Cardiac muscle cell (in vitro differentiated cells and primary cell): Measurements from ENCODE around the gene LDB2. TPM values are rescaled to one million over a fixed set of nuclear protein-coding genes. Genes with fewer than 3 reads are reported as not detected.

ENCODE experiments used
- DNase-seq, 2 donors: peaks; one replicate each; pipeline versions ENCODE4 v3.0.0 to v3.0.0-alpha.2; 2010 to 2017; ENCODE audit warnings: low read depth in 1 of 2, low spot score in 1 of 2
- H3K27ac ChIP-seq: fragments of 200-600 bp; sonication (generic); 2 replicates; pipeline ENCODE4 v1.5.1; 2016
- H3K27me3 ChIP-seq: fragments of 200-600 bp; sonication (generic); 2 replicates; pipeline ENCODE4 v1.6.0; 2016; ENCODE audit warnings: control low read depth
- H3K36me3 ChIP-seq: fragments of 200-600 bp; sonication (generic); 2 replicates; pipeline ENCODE4 v1.5.1; 2016; ENCODE audit warnings: control low read depth
- H3K4me1 ChIP-seq: fragments of 200-600 bp; sonication (generic); 2 replicates; pipeline ENCODE4 v1.8.1; 2017; ENCODE audit warnings: low read depth, mild to moderate bottlenecking, mixed run types
- H3K4me3 ChIP-seq: fragments of 200-600 bp; sonication (generic); 2 replicates; pipeline ENCODE4 v1.5.1; 2016; ENCODE audit warnings: mild to moderate bottlenecking
- H3K9me3 ChIP-seq: fragments of 200-600 bp; sonication (generic); 2 replicates; pipeline ENCODE4 v1.5.1; 2017; ENCODE audit warnings: low read depth, mild to moderate bottlenecking, control low read depth
- polyA plus RNA-seq: library from polyadenylated mRNA; unstranded; fragments of >200 nt; fragmentation: Nextera tagmentation; extraction: Ambion mirVana; gene quantifications from 2 replicates; pipeline ENCODE4 v1.2.1, GENCODE V29; 2016
- total RNA-seq: library from RNA; depleted of rRNA; stranded (reverse); fragments of >200 nt; gene quantifications from 2 replicates; pipeline ENCODE4 v1.2.3, GENCODE V29; 2016
- TF ChIP-seq, protein P1 (sequence below): IDR thresholded peaks from 2 replicates; pipeline ENCODE4 v1.5.1; 2012; ENCODE audit warnings: low read depth, mild to moderate bottlenecking, low read length

LDB2 gene
- total and polyA plus RNA-seq, 2 experiments from 2014 or later = 10.4 to 12.4 TPM

DNA sequence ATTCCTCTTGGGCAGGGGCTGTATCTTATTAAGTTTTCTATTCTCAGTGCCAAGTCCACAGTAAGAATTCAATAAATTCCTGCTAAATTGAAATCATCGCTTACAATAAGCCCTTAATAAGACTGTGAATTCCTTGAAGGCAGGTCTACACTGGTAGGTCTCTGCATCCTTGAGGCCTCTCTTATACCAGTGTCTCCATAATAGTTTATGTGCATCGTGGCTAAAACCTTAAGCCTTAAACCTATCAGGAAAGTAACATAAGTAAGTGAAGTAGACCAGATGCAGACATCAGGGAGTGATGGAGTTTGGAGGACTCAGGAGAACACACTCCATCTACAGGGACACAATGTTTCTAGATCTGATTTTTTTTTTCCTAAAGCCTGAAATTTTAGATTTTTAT lies 240.3 kb downstream of the LDB2 start:
- H3K27ac ChIP-seq = no peak overlapping the region
- no peaks in the 10 kb centered on the region for H3K36me3 ChIP-seq
- H3K9me3 ChIP-seq = no peaks in the 10 kb centered on the region
- no peak for DNase-seq
- peaks cover 3% of the 10 kb centered on the region for H3K4me1 ChIP-seq
- H3K4me3 ChIP-seq = no peak overlapping the region
- TF ChIP-seq, protein P1, sequence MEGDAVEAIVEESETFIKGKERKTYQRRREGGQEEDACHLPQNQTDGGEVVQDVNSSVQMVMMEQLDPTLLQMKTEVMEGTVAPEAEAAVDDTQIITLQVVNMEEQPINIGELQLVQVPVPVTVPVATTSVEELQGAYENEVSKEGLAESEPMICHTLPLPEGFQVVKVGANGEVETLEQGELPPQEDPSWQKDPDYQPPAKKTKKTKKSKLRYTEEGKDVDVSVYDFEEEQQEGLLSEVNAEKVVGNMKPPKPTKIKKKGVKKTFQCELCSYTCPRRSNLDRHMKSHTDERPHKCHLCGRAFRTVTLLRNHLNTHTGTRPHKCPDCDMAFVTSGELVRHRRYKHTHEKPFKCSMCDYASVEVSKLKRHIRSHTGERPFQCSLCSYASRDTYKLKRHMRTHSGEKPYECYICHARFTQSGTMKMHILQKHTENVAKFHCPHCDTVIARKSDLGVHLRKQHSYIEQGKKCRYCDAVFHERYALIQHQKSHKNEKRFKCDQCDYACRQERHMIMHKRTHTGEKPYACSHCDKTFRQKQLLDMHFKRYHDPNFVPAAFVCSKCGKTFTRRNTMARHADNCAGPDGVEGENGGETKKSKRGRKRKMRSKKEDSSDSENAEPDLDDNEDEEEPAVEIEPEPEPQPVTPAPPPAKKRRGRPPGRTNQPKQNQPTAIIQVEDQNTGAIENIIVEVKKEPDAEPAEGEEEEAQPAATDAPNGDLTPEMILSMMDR = no peak
- H3K27me3 ChIP-seq = no peaks in the 10 kb centered on the region

DNA sequence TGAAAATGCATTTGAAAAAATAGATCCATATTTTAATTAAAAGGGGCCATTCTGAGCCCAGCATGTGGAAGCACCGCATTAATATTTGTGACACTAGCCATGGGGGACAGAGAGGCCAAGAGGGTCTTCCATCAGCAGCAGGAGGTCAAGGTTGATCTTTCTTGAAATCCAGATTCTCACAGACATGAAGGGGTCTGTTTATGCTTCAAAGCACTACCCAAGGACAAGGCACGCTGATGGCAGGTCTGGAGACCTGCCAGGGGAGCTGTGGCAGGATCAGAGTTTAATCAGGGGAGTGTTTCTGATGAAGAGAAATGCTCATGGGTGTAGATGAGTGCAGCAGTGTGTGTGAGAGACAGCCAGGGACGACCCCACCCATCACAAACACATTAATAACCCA lies 243.3 kb downstream of the LDB2 start:
- TF ChIP-seq, protein P1 = no peak
- no peak overlapping the region for H3K27ac ChIP-seq
- peaks cover 3% of the 10 kb centered on the region for H3K4me1 ChIP-seq
- DNase-seq = peak in 1 of 2 donors; percentile 24
- H3K4me3 ChIP-seq = no peak overlapping the region
- no peaks in the 10 kb centered on the region for H3K9me3 ChIP-seq
- no peaks in the 10 kb centered on the region for H3K36me3 ChIP-seq
- no peaks in the 10 kb centered on the region for H3K27me3 ChIP-seq

GRCh38 chr4:16652732-16653305 lies 245.6 kb downstream of the LDB2 start:
- H3K36me3 ChIP-seq = no peaks in the 10 kb centered on the region
- H3K27ac ChIP-seq = no peak overlapping the region
- no peak overlapping the region for H3K4me3 ChIP-seq
- no peaks in the 10 kb centered on the region for H3K27me3 ChIP-seq
- H3K9me3 ChIP-seq = no peaks in the 10 kb centered on the region
- DNase-seq = no peak
- TF ChIP-seq, protein P1 = no peak
- peaks cover 3% of the 10 kb centered on the region for H3K4me1 ChIP-seq

DNA sequence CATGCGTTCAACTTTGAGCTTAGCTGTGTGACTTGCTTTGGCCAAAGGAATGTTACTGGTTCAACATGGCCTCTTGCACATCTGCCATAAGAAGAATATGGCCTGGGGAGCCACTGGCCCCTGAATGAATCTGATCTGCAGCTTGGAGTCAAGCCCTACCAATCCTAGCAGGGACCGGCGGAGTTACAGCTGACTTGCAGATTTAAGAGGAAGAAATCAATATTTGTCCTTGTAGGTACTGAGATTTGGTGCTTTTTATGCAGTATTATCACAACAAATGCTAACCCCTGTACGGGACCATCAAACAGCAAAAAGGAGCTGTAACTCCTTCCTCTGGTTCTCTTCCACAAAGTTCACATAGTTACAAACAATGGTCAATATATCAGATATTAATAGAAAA lies 252.0 kb downstream of the LDB2 start:
- TF ChIP-seq, protein P1 = no peak
- Histone ChIP-seq H3K27me3 (no peaks in the 10 kb centered on the region), H3K4me3 (no peak overlapping the region), H3K4me1 (no peaks in the 10 kb centered on the region), H3K27ac (no peak overlapping the region), H3K36me3 (no peaks in the 10 kb centered on the region), H3K9me3 (no peaks in the 10 kb centered on the region)
- DNase-seq = no peak

DNA sequence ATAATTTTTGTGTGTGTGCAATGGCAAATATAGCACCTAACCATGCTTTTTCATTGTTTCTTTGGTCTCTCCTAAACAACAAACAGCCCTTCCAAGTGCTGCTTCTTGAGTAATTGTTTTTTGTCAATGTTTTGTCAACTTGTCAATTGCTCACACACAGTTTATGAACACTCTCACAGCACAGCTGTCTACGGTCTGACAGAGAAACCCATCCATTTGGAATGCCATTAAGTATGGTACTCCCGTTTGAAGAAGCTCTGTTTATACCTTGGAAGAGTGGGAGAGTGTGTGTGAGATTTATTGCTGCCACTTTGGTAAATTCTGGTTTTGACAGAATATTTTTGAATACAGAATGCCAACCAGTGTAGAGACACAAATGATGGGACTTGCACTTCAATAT lies 254.6 kb downstream of the LDB2 start:
- DNase-seq = no peak
- Histone ChIP-seq H3K27me3 (no peaks in the 10 kb centered on the region), H3K4me3 (no peak overlapping the region), H3K9me3 (no peaks in the 10 kb centered on the region), H3K36me3 (no peaks in the 10 kb centered on the region), H3K4me1 (no peaks in the 10 kb centered on the region), H3K27ac (no peak overlapping the region)
- TF ChIP-seq, protein P1 = no peak
